HepG2 (cell line): Measurements from ENCODE around the gene HPS4. TPM values are rescaled to one million over a fixed set of nuclear protein-coding genes. Genes with fewer than 3 reads are reported as not detected.

Experiments used
- FOXO1 ChIP-seq: sonication (generic); formaldehyde crosslinking; IDR thresholded peaks from 2 replicates; pipeline ENCODE4 v1.4.0; 2020; ENCODE audit warnings: missing genetic modification reagents
- GTF2F1 ChIP-seq: fragments of 150-350 bp; IDR thresholded peaks from 2 replicates; pipeline ENCODE4 v1.6.1; 2014; ENCODE audit warnings: low read length
- KDM5B ChIP-seq: sonication (generic); formaldehyde crosslinking; IDR thresholded peaks from 2 replicates; pipeline ENCODE4 v1.4.0; 2020; ENCODE audit warnings: missing genetic modification reagents, mild to moderate bottlenecking, borderline replicate concordance
- MAF1 ChIP-seq: sonication (generic); formaldehyde crosslinking; IDR thresholded peaks from 2 replicates; pipeline ENCODE4 v1.5.0; 2020; ENCODE audit warnings: missing genetic modification reagents, borderline replicate concordance
- NPAS2 ChIP-seq: sonication (generic); formaldehyde crosslinking; IDR thresholded peaks from 2 replicates; pipeline ENCODE4 v1.8.0; 2022; ENCODE audit warnings: mild to moderate bottlenecking, missing genetic modification reagents, borderline replicate concordance
- POLR2G ChIP-seq: fragments of 200-400 bp; formaldehyde crosslinking; IDR thresholded peaks from 2 replicates; pipeline ENCODE4 v1.6.1; 2018; ENCODE audit warnings: mild to moderate bottlenecking, low read depth, low read length, moderate library complexity
- RCOR2 ChIP-seq: IDR thresholded peaks from 2 replicates; pipeline ENCODE4 v1.6.1; 2016; ENCODE audit warnings: missing biosample characterization, missing genetic modification reagents
- SRSF1 ChIP-seq: fragments of 200-400 bp; formaldehyde crosslinking; optimal IDR thresholded peaks from 2 replicates; pipeline ENCODE3; 2017; ENCODE audit warnings: mild to moderate bottlenecking, low read depth, low read length, moderate library complexity
- TEAD3 ChIP-seq: optimal IDR thresholded peaks from 2 replicates; pipeline ENCODE3; 2016; ENCODE audit warnings: borderline replicate concordance
- TOPORS ChIP-seq: sonication (generic); formaldehyde crosslinking; IDR thresholded peaks from 2 replicates; pipeline ENCODE4 v1.8.0; 2023; ENCODE audit warnings: mild to moderate bottlenecking, missing genetic modification reagents
- U2AF2 ChIP-seq: fragments of 200-400 bp; formaldehyde crosslinking; IDR thresholded peaks from 2 replicates; pipeline ENCODE4 v1.6.1; 2017; ENCODE audit warnings: low read depth, mild to moderate bottlenecking, low read length
- YEATS2 ChIP-seq: sonication (generic); formaldehyde crosslinking; IDR thresholded peaks from 2 replicates; pipeline ENCODE4 v1.4.0; 2020; ENCODE audit warnings: missing genetic modification reagents, borderline replicate concordance
- ZBTB20 ChIP-seq: sonication (generic); formaldehyde crosslinking; IDR thresholded peaks from 2 replicates; pipeline ENCODE4 v1.8.1; 2023; ENCODE audit warnings: missing genetic modification reagents, low read depth, mild to moderate bottlenecking, borderline replicate concordance
- ZBTB42 ChIP-seq: sonication (generic); formaldehyde crosslinking; IDR thresholded peaks from 2 replicates; pipeline ENCODE4 v1.5.0; 2020; ENCODE audit warnings: mild to moderate bottlenecking, missing genetic modification reagents
- ZNF350 ChIP-seq: sonication (generic); formaldehyde crosslinking; IDR thresholded peaks from 2 replicates; pipeline ENCODE4 v1.4.0; 2020; ENCODE audit warnings: mild to moderate bottlenecking, low read depth, missing genetic modification reagents, borderline replicate concordance
- ZNF441 ChIP-seq: sonication (generic); formaldehyde crosslinking; IDR thresholded peaks from 2 replicates; pipeline ENCODE4 v1.7.0; 2021; ENCODE audit warnings: missing genetic modification reagents, borderline replicate concordance
- ZNF496 ChIP-seq: sonication (generic); formaldehyde crosslinking; IDR thresholded peaks from 2 replicates; pipeline ENCODE4 v1.8.1; 2023; ENCODE audit warnings: mild to moderate bottlenecking, moderate library complexity, missing genetic modification reagents; ENCODE audit not compliant: insufficient replicate concordance
- ZNF629 ChIP-seq: sonication (generic); formaldehyde crosslinking; conservative IDR thresholded peaks from 2 replicates; pipeline ENCODE4 v1.5.0; 2020; ENCODE audit warnings: missing genetic modification reagents
- polyA plus RNA-seq, 8 experiments: library from polyadenylated mRNA; depleted of rRNA in 3 of 8; stranded (reverse) in 7 of 8; unstranded in 1 of 8; fragments of >200 nt; fragmentation: Illumina TruSeq in 4 of 8; extraction: Trizol in 4 of 8; gene quantifications; 2 replicates each; pipeline versions ENCODE4 v1.2.1 to v1.2.3, GENCODE V29; 2011 to 2016; ENCODE audit warnings: low read depth in 4 of 8, missing spikeins in 1 of 8, mixed read lengths in 1 of 8; ENCODE audit not compliant: insufficient read depth in 1 of 8
- total RNA-seq, 5 experiments: library from RNA; depleted of rRNA; stranded (reverse); fragments of >200 nt; fragmentation: Illumina TruSeq; extraction: Trizol; gene quantifications; 2 replicates each; pipeline ENCODE4 v1.2.3, GENCODE V29; 2016; ENCODE audit warnings: low read depth in 1 of 5
- TF ChIP-seq, protein P1 (sequence below), 2 experiments: sonication (generic) in 1 of 2; formaldehyde crosslinking in 1 of 2; IDR thresholded peaks; 2 replicates each; pipeline versions ENCODE4 v1.4.0 to v1.6.1; 2018 to 2020; ENCODE audit warnings: missing genetic modification reagents in 2 of 2, borderline replicate concordance in 1 of 2, low read depth in 1 of 2, mild to moderate bottlenecking in 1 of 2, missing biosample characterization in 1 of 2
- TF ChIP-seq, protein P2 (sequence below): sonication (generic); formaldehyde crosslinking; IDR thresholded peaks from 2 replicates; pipeline ENCODE4 v1.4.0; 2020; ENCODE audit warnings: missing genetic modification reagents, mild to moderate bottlenecking, borderline replicate concordance
- TF ChIP-seq, protein P3 (sequence below): sonication (generic); formaldehyde crosslinking; IDR thresholded peaks from 2 replicates; pipeline ENCODE4 v1.5.1; 2020; ENCODE audit warnings: mild to moderate bottlenecking, missing genetic modification reagents, moderate library complexity

Gene HPS4
- total and polyA plus RNA-seq, 2 of the 13 experiments (the other 11 are each of a cell fraction or from before 2014, with no cell fraction given): 27.4 to 34.0 TPM

DNA sequence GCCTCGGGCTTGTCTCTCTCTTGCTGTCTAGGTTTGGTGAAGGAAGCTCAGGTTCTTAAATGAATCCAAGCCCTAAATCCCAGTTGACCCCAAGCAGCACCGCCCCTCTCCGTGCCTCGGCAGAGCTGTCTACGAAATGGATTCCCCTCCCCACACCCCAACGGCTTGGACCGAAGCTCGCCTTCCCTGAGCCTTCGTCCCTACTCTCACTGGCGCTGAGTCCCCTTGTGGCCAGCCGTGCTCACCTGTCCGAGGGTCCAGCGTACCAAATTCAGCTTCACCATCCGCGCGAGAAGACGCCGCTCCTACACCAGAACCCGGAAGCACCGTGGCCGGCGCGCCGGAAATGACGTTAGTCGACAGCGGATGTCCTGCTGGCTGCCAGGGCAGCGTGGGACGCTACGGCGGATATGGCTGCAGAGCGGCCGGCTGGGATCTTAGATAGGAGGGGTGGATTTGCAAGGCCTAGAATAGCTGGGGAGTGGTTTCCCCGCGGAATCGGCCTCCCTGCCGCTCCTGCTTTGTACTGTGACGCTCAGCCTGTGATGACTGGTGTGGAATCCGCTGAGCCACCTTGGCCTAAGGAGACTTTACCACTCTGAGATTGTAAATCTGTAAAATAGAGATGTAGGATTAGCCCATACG, 28.7 kb upstream of the HPS4 start, which contains the start of gene TFIP11 (continued):
- TF ChIP-seq, protein P1, sequence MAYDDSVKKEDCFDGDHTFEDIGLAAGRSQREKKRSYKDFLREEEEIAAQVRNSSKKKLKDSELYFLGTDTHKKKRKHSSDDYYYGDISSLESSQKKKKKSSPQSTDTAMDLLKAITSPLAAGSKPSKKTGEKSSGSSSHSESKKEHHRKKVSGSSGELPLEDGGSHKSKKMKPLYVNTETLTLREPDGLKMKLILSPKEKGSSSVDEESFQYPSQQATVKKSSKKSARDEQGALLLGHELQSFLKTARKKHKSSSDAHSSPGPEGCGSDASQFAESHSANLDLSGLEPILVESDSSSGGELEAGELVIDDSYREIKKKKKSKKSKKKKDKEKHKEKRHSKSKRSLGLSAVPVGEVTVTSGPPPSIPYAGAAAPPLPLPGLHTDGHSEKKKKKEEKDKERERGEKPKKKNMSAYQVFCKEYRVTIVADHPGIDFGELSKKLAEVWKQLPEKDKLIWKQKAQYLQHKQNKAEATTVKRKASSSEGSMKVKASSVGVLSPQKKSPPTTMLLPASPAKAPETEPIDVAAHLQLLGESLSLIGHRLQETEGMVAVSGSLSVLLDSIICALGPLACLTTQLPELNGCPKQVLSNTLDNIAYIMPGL (CRISPR knock-in tag; IDR thresholded peaks at IDR 0.05; ENCODE audit: borderline replicate concordance in 1 of 2, low read depth in 1 of 2): peak; percentile 82
- TF ChIP-seq SRSF1: peak; percentile 95
- TF ChIP-seq NPAS2 (CRISPR knock-in tag): no peak
- peak; percentile 98 for TF ChIP-seq YEATS2
- TF ChIP-seq ZBTB20: peak; percentile 62; the same call in 1 of the 2 replicates
- TF ChIP-seq RCOR2 (CRISPR knock-in tag): no peak
- TF ChIP-seq U2AF2: 0 out of 2 replicates have a peak, but pooled peaks have one; percentile 66
- 0 out of 2 replicates have a peak, but pooled peaks have one; percentile 26 for TF ChIP-seq ZNF441
- peak; percentile 56; the same call in 1 of the 2 replicates for TF ChIP-seq KDM5B (CRISPR knock-in tag)
- TF ChIP-seq, protein P2, sequence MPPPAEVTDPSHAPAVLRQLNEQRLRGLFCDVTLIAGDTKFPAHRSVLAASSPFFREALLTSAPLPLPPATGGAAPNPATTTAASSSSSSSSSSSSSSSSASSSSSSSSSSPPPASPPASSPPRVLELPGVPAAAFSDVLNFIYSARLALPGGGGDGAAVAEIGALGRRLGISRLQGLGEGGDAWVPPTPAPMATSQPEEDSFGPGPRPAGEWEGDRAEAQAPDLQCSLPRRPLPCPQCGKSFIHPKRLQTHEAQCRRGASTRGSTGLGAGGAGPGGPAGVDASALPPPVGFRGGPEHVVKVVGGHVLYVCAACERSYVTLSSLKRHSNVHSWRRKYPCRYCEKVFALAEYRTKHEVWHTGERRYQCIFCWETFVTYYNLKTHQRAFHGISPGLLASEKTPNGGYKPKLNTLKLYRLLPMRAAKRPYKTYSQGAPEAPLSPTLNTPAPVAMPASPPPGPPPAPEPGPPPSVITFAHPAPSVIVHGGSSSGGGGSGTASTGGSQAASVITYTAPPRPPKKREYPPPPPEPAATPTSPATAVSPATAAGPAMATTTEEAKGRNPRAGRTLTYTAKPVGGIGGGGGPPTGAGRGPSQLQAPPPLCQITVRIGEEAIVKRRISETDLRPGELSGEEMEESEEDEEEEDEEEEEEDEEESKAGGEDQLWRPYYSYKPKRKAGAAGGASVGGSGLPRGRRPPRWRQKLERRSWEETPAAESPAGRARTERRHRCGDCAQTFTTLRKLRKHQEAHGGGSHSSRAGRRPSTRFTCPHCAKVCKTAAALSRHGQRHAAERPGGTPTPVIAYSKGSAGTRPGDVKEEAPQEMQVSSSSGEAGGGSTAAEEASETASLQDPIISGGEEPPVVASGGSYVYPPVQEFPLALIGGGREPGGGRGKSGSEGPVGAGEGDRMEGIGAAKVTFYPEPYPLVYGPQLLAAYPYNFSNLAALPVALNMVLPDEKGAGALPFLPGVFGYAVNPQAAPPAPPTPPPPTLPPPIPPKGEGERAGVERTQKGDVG (CRISPR knock-in tag): peak; percentile 54; the same call in 1 of the 2 replicates
- no peak for TF ChIP-seq GTF2F1
- TF ChIP-seq, protein P3, sequence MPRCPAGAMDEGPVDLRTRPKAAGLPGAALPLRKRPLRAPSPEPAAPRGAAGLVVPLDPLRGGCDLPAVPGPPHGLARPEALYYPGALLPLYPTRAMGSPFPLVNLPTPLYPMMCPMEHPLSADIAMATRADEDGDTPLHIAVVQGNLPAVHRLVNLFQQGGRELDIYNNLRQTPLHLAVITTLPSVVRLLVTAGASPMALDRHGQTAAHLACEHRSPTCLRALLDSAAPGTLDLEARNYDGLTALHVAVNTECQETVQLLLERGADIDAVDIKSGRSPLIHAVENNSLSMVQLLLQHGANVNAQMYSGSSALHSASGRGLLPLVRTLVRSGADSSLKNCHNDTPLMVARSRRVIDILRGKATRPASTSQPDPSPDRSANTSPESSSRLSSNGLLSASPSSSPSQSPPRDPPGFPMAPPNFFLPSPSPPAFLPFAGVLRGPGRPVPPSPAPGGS (CRISPR knock-in tag): peak; percentile 54; the same call in 1 of the 2 replicates
- TF ChIP-seq POLR2G: peak; percentile 90
- no peak for TF ChIP-seq ZNF496
- peak; percentile 96 for TF ChIP-seq ZNF350
- TF ChIP-seq FOXO1 (CRISPR knock-in tag): peak; percentile 28; the same call in 1 of the 2 replicates
- TF ChIP-seq ZBTB42 (CRISPR knock-in tag): 0 out of 2 replicates have a peak, but pooled peaks have one; percentile 29
- peak; percentile 67 for TF ChIP-seq TEAD3
- TF ChIP-seq TOPORS (CRISPR knock-in tag): peak; percentile 65
- 0 out of 2 replicates have a peak, but pooled peaks have one; percentile 40 for TF ChIP-seq MAF1 (CRISPR knock-in tag)
- TF ChIP-seq ZNF629 (CRISPR knock-in tag): peak; percentile 46; the same call in 1 of the 2 replicates
